HepG2 (cell line): ENCODE results near the gene PPP1R1A.

Experiments
- DPF2 ChIP-seq: sonication (generic); formaldehyde crosslinking; IDR thresholded peaks from 2 replicates; pipeline ENCODE4 v1.4.0; 2020; ENCODE audit warnings: mild to moderate bottlenecking, low read depth, missing genetic modification reagents, borderline replicate concordance
- NR3C1 ChIP-seq: sonication (generic); formaldehyde crosslinking; IDR thresholded peaks from 2 replicates; pipeline ENCODE4 v1.4.0; 2020; ENCODE audit warnings: missing genetic modification reagents
- POLR2AphosphoS5 ChIP-seq: IDR thresholded peaks from 2 replicates; pipeline ENCODE4 v1.6.1; 2012; ENCODE audit warnings: low read depth, low read length
- ZNF274 ChIP-seq: sonication (generic); formaldehyde crosslinking; IDR thresholded peaks from 2 replicates; pipeline ENCODE4 v1.5.1; 2020; ENCODE audit warnings: mild to moderate bottlenecking, missing genetic modification reagents
- TF ChIP-seq, protein P1 (sequence below): sonication (generic); formaldehyde crosslinking; conservative IDR thresholded peaks from 2 replicates; pipeline ENCODE4 v1.4.0; 2020; ENCODE audit warnings: mild to moderate bottlenecking, missing genetic modification reagents, moderate library complexity
- TF ChIP-seq, protein P2 (sequence below): sonication (generic); formaldehyde crosslinking; IDR thresholded peaks from 2 replicates; pipeline ENCODE4 v1.8.1; 2022; ENCODE audit warnings: mild to moderate bottlenecking, missing genetic modification reagents

DNA sequence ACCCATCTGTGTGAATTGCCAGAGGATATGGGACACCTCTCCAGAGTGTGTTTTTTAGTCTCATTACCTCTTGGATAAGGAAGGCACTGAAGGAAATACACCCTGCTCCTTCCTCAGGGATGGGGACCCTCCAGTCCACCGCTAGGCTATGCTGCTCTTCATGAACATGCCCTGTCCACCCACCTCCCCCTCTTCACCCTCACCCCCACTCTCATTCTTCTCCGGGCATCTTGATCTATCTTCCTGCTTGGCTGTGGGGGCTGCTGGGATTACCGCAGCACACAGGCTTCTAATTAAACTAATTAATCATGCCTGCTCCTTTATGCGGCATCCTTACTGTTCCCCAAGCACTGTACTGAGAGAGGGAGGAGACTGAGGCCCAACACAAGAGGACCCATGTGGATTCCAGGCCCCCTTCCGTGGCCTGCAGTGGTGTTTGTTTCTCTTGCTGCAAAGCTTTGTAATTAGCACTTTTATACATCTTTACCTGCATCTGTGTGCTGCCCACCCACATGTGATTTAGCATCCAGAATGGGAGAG lies 46.6 kb downstream of the PPP1R1A start:
- TF ChIP-seq DPF2 (CRISPR knock-in tag) (no peak), ZNF274 (no peak), POLR2AphosphoS5 (no peak), NR3C1 (CRISPR knock-in tag) (no peak)
- TF ChIP-seq, protein P1, sequence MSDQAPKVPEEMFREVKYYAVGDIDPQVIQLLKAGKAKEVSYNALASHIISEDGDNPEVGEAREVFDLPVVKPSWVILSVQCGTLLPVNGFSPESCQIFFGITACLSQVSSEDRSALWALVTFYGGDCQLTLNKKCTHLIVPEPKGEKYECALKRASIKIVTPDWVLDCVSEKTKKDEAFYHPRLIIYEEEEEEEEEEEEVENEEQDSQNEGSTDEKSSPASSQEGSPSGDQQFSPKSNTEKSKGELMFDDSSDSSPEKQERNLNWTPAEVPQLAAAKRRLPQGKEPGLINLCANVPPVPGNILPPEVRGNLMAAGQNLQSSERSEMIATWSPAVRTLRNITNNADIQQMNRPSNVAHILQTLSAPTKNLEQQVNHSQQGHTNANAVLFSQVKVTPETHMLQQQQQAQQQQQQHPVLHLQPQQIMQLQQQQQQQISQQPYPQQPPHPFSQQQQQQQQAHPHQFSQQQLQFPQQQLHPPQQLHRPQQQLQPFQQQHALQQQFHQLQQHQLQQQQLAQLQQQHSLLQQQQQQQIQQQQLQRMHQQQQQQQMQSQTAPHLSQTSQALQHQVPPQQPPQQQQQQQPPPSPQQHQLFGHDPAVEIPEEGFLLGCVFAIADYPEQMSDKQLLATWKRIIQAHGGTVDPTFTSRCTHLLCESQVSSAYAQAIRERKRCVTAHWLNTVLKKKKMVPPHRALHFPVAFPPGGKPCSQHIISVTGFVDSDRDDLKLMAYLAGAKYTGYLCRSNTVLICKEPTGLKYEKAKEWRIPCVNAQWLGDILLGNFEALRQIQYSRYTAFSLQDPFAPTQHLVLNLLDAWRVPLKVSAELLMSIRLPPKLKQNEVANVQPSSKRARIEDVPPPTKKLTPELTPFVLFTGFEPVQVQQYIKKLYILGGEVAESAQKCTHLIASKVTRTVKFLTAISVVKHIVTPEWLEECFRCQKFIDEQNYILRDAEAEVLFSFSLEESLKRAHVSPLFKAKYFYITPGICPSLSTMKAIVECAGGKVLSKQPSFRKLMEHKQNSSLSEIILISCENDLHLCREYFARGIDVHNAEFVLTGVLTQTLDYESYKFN = no peak
- TF ChIP-seq, protein P2, sequence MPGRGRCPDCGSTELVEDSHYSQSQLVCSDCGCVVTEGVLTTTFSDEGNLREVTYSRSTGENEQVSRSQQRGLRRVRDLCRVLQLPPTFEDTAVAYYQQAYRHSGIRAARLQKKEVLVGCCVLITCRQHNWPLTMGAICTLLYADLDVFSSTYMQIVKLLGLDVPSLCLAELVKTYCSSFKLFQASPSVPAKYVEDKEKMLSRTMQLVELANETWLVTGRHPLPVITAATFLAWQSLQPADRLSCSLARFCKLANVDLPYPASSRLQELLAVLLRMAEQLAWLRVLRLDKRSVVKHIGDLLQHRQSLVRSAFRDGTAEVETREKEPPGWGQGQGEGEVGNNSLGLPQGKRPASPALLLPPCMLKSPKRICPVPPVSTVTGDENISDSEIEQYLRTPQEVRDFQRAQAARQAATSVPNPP = no peak
